H1 (cell line): ENCODE data around the gene RAB3IP. TPM values are rescaled to one million over a fixed set of nuclear protein-coding genes. Genes with fewer than 3 reads are reported as not detected.

Experiments used
- CTCF ChIA-PET: fragments of 300-600 bp; sonication (Branson Sonifier 250); formaldehyde crosslinking; loops from one replicate; lab custom pipeline; 2021; ENCODE audit not compliant: partially characterized antibody; lab: Charles Lee
- POLR2A ChIA-PET: fragments of 300-600 bp; sonication (Branson Sonifier 250); formaldehyde crosslinking; loops from one replicate; lab custom pipeline; 2021; ENCODE audit warnings: inconsistent platforms; ENCODE audit not compliant: partially characterized antibody; lab: Charles Lee
- DNase-seq, 2 experiments: peaks; one replicate each; pipeline versions ENCODE4 v3.0.0 to v3.0.0-alpha.2; 2010 to 2022; ENCODE audit warnings: low spot score in 2 of 2, low read depth in 1 of 2, mixed read lengths in 1 of 2
- FAIRE-seq: peaks from 2 replicates; lab custom pipeline; 2011; peaks lifted over from hg19 to GRCh38; lab: Jason Lieb, UNC
- H2AFZ ChIP-seq: 2 replicates; pipeline ENCODE4 v1.8.1; 2012; ENCODE audit warnings: low read length, inconsistent platforms
- H2AK5ac ChIP-seq: 2 replicates; pipeline ENCODE4 v1.6.1; 2013; ENCODE audit warnings: low read depth, low read length
- H2BK120ac ChIP-seq: replicated peaks from 2 replicates; pipeline ENCODE3; 2013; ENCODE audit warnings: low read depth, low read length, inconsistent platforms
- H2BK12ac ChIP-seq: 2 replicates; pipeline ENCODE4 v1.6.1; 2013; ENCODE audit warnings: low read depth, low read length
- H2BK15ac ChIP-seq: 2 replicates; pipeline ENCODE4 v1.6.1; 2013; ENCODE audit warnings: low read length
- H2BK20ac ChIP-seq: 2 replicates; pipeline ENCODE4 v1.6.1; 2013; ENCODE audit warnings: low read length
- H2BK5ac ChIP-seq: 2 replicates; pipeline ENCODE4 v1.6.1; 2013; ENCODE audit warnings: low read depth, low read length
- H3K14ac ChIP-seq: 2 replicates; pipeline ENCODE4 v1.6.1; 2013; ENCODE audit warnings: inconsistent platforms; ENCODE audit not compliant: insufficient read length
- H3K18ac ChIP-seq: 2 replicates; pipeline ENCODE4 v1.6.1; 2013; ENCODE audit warnings: low read length; ENCODE audit errors: extremely low read depth
- H3K23ac ChIP-seq: 2 replicates; pipeline ENCODE4 v1.6.1; 2013; ENCODE audit warnings: inconsistent platforms; ENCODE audit not compliant: insufficient read length
- H3K23me2 ChIP-seq: 2 replicates; pipeline ENCODE4 v1.6.1; 2013; ENCODE audit warnings: low read depth, low read length
- H3K27ac ChIP-seq: 2 replicates; pipeline ENCODE4 v1.6.1; 2011; ENCODE audit warnings: low read depth, low read length, inconsistent platforms
- H3K27me3 ChIP-seq, 4 experiments: replicated peaks in 1 of 4; 1 replicate in 1 of 4; 2 replicates in 3 of 4; pipeline versions ENCODE4 v1.6.1 to v1.8.1; 2011 to 2013; ENCODE audit warnings: low read length in 3 of 4, mild to moderate bottlenecking in 3 of 4, inconsistent platforms in 2 of 4, mixed read lengths in 2 of 4, moderate library complexity in 1 of 4; ENCODE audit not compliant: control insufficient read depth in 3 of 4, insufficient read depth in 3 of 4; ENCODE audit errors: extremely low read depth in 1 of 4
- H3K36me3 ChIP-seq, 4 experiments: 2 replicates each; pipeline versions ENCODE4 v1.6.1 to v1.8.1; 2011 to 2013; ENCODE audit warnings: mild to moderate bottlenecking in 4 of 4, low read length in 3 of 4, moderate library complexity in 2 of 4, control low read depth in 1 of 4, inconsistent platforms in 1 of 4; ENCODE audit not compliant: insufficient read depth in 4 of 4, control insufficient read depth in 2 of 4
- H3K4ac ChIP-seq: replicated peaks from 2 replicates; pipeline ENCODE3; 2013; ENCODE audit warnings: low read length, low read depth, mixed read lengths, inconsistent platforms; ENCODE audit not compliant: insufficient read length
- H3K4me1 ChIP-seq, 4 experiments: replicated peaks in 1 of 4; 1 replicate in 1 of 4; 2 replicates in 3 of 4; pipeline versions ENCODE4 v1.6.1 to v1.8.1; 2011 to 2013; ENCODE audit warnings: low read length in 3 of 4, inconsistent platforms in 2 of 4, mixed read lengths in 1 of 4; ENCODE audit not compliant: insufficient read depth in 4 of 4, control insufficient read depth in 3 of 4
- H3K4me2 ChIP-seq, 2 experiments: 2 replicates each; pipeline versions ENCODE4 v1.6.1 to v1.8.1; 2011 to 2013; ENCODE audit warnings: low read depth in 2 of 2, low read length in 2 of 2, control low read depth in 1 of 2, inconsistent platforms in 1 of 2, mild to moderate bottlenecking in 1 of 2; ENCODE audit not compliant: insufficient read depth in 1 of 2
- H3K4me3 ChIP-seq, 4 experiments: fragments of 200-600, 300-600 bp in 1 of 4; sonication (generic), shearing (Covaris generic), sonication (Bioruptor Twin) in 1 of 4; 2 replicates each; pipeline versions ENCODE4 v1.5.1 to v1.8.1; 2011 to 2016; ENCODE audit warnings: low read length in 4 of 4, low read depth in 3 of 4, control low read depth in 2 of 4, inconsistent platforms in 2 of 4, mild to moderate bottlenecking in 2 of 4, mixed read lengths in 1 of 4, moderate library complexity in 1 of 4; ENCODE audit not compliant: insufficient read depth in 2 of 4; ENCODE audit errors: extremely low read depth in 1 of 4
- H3K56ac ChIP-seq: replicated peaks from 2 replicates; pipeline ENCODE3; 2013; ENCODE audit warnings: low read depth, mild to moderate bottlenecking, mixed read lengths, low read length, inconsistent platforms; ENCODE audit not compliant: insufficient read length
- H3K79me1 ChIP-seq: 2 replicates; pipeline ENCODE4 v1.6.1; 2013; ENCODE audit warnings: low read depth, low read length, control low read depth
- H3K79me2 ChIP-seq, 2 experiments: 2 replicates each; pipeline versions ENCODE4 v1.6.1 to v1.8.1; 2012 to 2013; ENCODE audit warnings: low read length in 2 of 2, mild to moderate bottlenecking in 2 of 2, inconsistent platforms in 1 of 2; ENCODE audit not compliant: insufficient read depth in 2 of 2, control insufficient read depth in 1 of 2
- H3K9ac ChIP-seq, 4 experiments: replicated peaks in 1 of 4; 1 replicate in 1 of 4; 2 replicates in 3 of 4; pipeline versions ENCODE4 v1.6.1 to v1.8.1; 2011 to 2013; ENCODE audit warnings: low read depth in 3 of 4, low read length in 3 of 4, control low read depth in 2 of 4, mild to moderate bottlenecking in 2 of 4, moderate library complexity in 2 of 4, inconsistent platforms in 1 of 4; ENCODE audit errors: extremely low read depth in 1 of 4
- H3K9me3 ChIP-seq, 2 experiments: 2 replicates each; pipeline versions ENCODE4 v1.6.1 to v1.8.1; 2012 to 2013; ENCODE audit warnings: mild to moderate bottlenecking in 2 of 2, moderate library complexity in 2 of 2, control low read depth in 1 of 2, inconsistent platforms in 1 of 2, low read depth in 1 of 2, low read length in 1 of 2, mixed read lengths in 1 of 2; ENCODE audit not compliant: insufficient read depth in 2 of 2
- H4K20me1 ChIP-seq, 2 experiments: replicated peaks in 1 of 2; 2 replicates each; pipeline versions ENCODE3 to v1.8.1; 2011 to 2013; ENCODE audit warnings: inconsistent platforms in 2 of 2, low read length in 2 of 2, mild to moderate bottlenecking in 1 of 2; ENCODE audit not compliant: insufficient read depth in 2 of 2, control insufficient read depth in 1 of 2
- H4K5ac ChIP-seq: 2 replicates; pipeline ENCODE4 v1.6.1; 2013; ENCODE audit warnings: low read length, low read depth, mixed read lengths, inconsistent platforms; ENCODE audit not compliant: insufficient read length
- H4K8ac ChIP-seq: 2 replicates; pipeline ENCODE4 v1.8.0; 2013; ENCODE audit warnings: mild to moderate bottlenecking, moderate library complexity, low read length, inconsistent platforms; ENCODE audit not compliant: insufficient read depth; ENCODE audit errors: extremely low read depth
- H4K91ac ChIP-seq: replicated peaks from 2 replicates; pipeline ENCODE3; 2013; ENCODE audit warnings: low read length, mixed read lengths, inconsistent platforms; ENCODE audit not compliant: insufficient read length
- CTBP2 ChIP-seq: IDR thresholded peaks from 2 replicates; pipeline ENCODE4 v1.7.0; 2011; ENCODE audit warnings: borderline replicate concordance, mild to moderate bottlenecking, moderate library complexity, mixed read lengths, low read length; ENCODE audit not compliant: insufficient read depth, insufficient read length
- NANOG ChIP-seq: IDR thresholded peaks from 2 replicates; pipeline ENCODE4 v1.6.1; 2011; ENCODE audit warnings: low read length, low read depth, mild to moderate bottlenecking, inconsistent platforms; ENCODE audit not compliant: insufficient read depth, poor library complexity, severe bottlenecking
- WGBS, 2 experiments: shearing (Covaris generic) in 1 of 2; methylation state at CpG; one replicate each; pipeline versions ENCODE4 v1.1.6 to v1.1.7; 2013 to 2015; ENCODE audit warnings: low lambda C conversion rate in 2 of 2, mixed read lengths in 2 of 2, inconsistent platforms in 1 of 2, low coverage in 1 of 2, missing lambda C conversion rate in 1 of 2; ENCODE audit not compliant: insufficient replicate concordance in 2 of 2, insufficient coverage in 1 of 2, insufficient read length in 1 of 2; ENCODE audit errors: extremely low coverage in 1 of 2, missing lambda C conversion rate in 1 of 2; 5-methylcytosine and 5-hydroxymethylcytosine counted together
- polyA plus RNA-seq, 7 experiments: library from polyadenylated mRNA; depleted of rRNA in 3 of 7; stranded (reverse) in 5 of 7; unstranded in 2 of 7; fragments of >200 nt in 5 of 7; fragments of 200-250 nt in 2 of 7; gene quantifications; 1 replicate in 5 of 7; 2 replicates in 1 of 7; 4 replicates in 1 of 7; pipeline versions ENCODE4 v1.2.1 to v1.2.3, GENCODE V29; 2011 to 2013; ENCODE audit warnings: missing spikeins in 2 of 7, mixed read lengths in 2 of 7
- total RNA-seq: library from RNA; stranded (reverse); fragmentation: NEBNext Ultra II Directional; extraction: Animal tissue kit (Norgen Biotek cat#: 25700); gene quantifications from 2 replicates; pipeline ENCODE4 v1.2.1, GENCODE V29; 2021

RAB3IP gene
- total and polyA plus RNA-seq, 2 of the 8 experiments (the other 6 are each of a cell fraction or from before 2014, with no cell fraction given), result 17.7 to 34.6 TPM

DNA sequence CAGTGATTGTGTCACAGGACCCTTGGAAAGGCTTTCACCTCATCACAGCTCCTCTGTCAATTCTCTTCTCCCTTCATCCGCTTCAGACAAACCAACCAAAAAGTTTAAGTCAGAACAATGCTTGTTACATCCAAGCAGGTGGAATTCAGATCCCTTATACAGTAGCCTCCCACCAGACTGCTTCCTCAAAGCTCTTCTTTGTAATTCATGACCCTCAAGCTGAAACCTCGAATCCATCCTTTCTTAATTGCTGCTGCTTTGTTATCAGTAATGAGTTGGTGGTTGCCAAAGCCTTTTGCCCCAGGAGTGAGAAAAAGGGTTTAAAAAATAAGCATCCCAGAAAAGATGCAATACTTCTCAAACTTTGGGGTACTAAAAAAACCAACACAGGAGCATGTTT lies 49.0 kb upstream of the RAB3IP start:
- Histone ChIP-seq H3K36me3 (no peaks in the 10 kb centered on the region; a peak in 1 of 8 replicates), H3K56ac (no peak overlapping the region), H2BK5ac (no peak overlapping the region), H3K14ac (no peak overlapping the region), H2AFZ (no peak overlapping the region; the same call in 1 of the 2 replicates), H3K23me2 (no peaks in the 10 kb centered on the region), H2BK20ac (no peak overlapping the region), H3K27ac (no peak overlapping the region), H3K27me3 (no peaks in the 10 kb centered on the region), H2BK12ac (no peak overlapping the region; the same call in 1 of the 2 replicates), H3K9me3 (no peaks in the 10 kb centered on the region), H3K18ac (no peak overlapping the region), H2AK5ac (no peak overlapping the region), H4K91ac (no peak overlapping the region), H2BK120ac (no peak overlapping the region), H3K79me2 (no peaks in the 10 kb centered on the region), H4K5ac (no peak overlapping the region), H3K23ac (no peak overlapping the region), H3K79me1 (no peaks in the 10 kb centered on the region), H3K4ac (no peak overlapping the region), H3K4me3 (no peak overlapping the region), H4K8ac (no peak overlapping the region), H4K20me1 (no peaks in the 10 kb centered on the region), H3K9ac (no peak overlapping the region), H3K4me2 (peak overlapping the region; percentile 5 to 14; a peak in 2 of 4 replicates), H2BK15ac (no peak overlapping the region), H3K4me1 (peaks cover 5 to 9% (median 8%) of the 10 kb centered on the region in 4 experiments; a peak in 4 of 7 replicates)
- no peak for TF ChIP-seq CTBP2
- peak; percentile 61 for TF ChIP-seq NANOG
- ChIA-PET POLR2A (interaction anchor here (0.6 kb wide), 1 partner anchor 535 kb away, joined by 3 read pairs; no protein-coding TSS in a partner anchor), CTCF (interaction anchor here (0.8 to 1.4 kb wide), 3 partner anchors 9 to 867 kb away, joined by 3 to 5 read pairs (median 3); partner anchors contain the start of gene BEST3)
- WGBS, 2 experiments, result 60% methylated on average over 2 of the region's 2 CpGs; no CpG with 5 or more reads in 1 of the 2 experiments
- DNase-seq, result no peak
- FAIRE-seq, result peak; percentile 65
